HG03139 (cell line): ENCODE results near the gene BIN1.
A peak's percentile ranks its signal among the peaks of the same experiment; 100 is the strongest.

ENCODE experiments used
- ATAC-seq: cut with Tn5 transposase; IDR thresholded peaks from one replicate; pipeline ENCODE4 v1.9.1; 2021; ENCODE audit not compliant: unreplicated experiment

Gene BIN1

GRCh38 chr2:127079358-127079920 lies 27.5 kb downstream of the BIN1 start:
- ATAC-seq = no peak

- ATAC-seq = no peak
These were observed 28.2 kb downstream of the BIN1 start for GRCh38 chr2:127078666-127079270.

GRCh38 chr2:127078028-127078427 lies 28.9 kb downstream of the BIN1 start:
- no peak for ATAC-seq

- no peak for ATAC-seq
These were observed 30.0 kb downstream of the BIN1 start for GRCh38 chr2:127076924-127077323.

- no peak for ATAC-seq
These were observed 30.7 kb downstream of the BIN1 start for GRCh38 chr2:127076290-127076689.

GRCh38 chr2:127075821-127076220 lies 31.1 kb downstream of the BIN1 start:
- no peak for ATAC-seq

- no peak for ATAC-seq
These were observed 32.0 kb downstream of the BIN1 start for GRCh38 chr2:127074936-127075335.

GRCh38 chr2:127074358-127074757 lies 32.6 kb downstream of the BIN1 start:
- no peak for ATAC-seq

GRCh38 chr2:127072970-127073369 lies 34.0 kb downstream of the BIN1 start:
- no peak for ATAC-seq

GRCh38 chr2:127072396-127072795 lies 34.6 kb downstream of the BIN1 start:
- ATAC-seq = no peak

GRCh38 chr2:127071901-127072328 lies 35.0 kb downstream of the BIN1 start:
- no peak for ATAC-seq

GRCh38 chr2:127070221-127070620 lies 36.7 kb downstream of the BIN1 start:
- ATAC-seq = no peak

- no peak for ATAC-seq
These were observed 37.4 kb downstream of the BIN1 start for GRCh38 chr2:127069536-127069935.

- ATAC-seq = no peak
These were observed 38.0 kb downstream of the BIN1 start for GRCh38 chr2:127069003-127069402.

GRCh38 chr2:127068351-127068741 lies 38.6 kb downstream of the BIN1 start:
- no peak for ATAC-seq

- no peak for ATAC-seq
These were observed 39.2 kb downstream of the BIN1 start for GRCh38 chr2:127067620-127068350.

GRCh38 chr2:127066942-127067341 lies 40.0 kb downstream of the BIN1 start:
- ATAC-seq = no peak

GRCh38 chr2:127065940-127066318 lies 41.0 kb downstream of the BIN1 start:
- no peak for ATAC-seq

- ATAC-seq = no peak
These were observed 41.5 kb downstream of the BIN1 start for GRCh38 chr2:127065299-127065939.

GRCh38 chr2:127064642-127065250 lies 42.2 kb downstream of the BIN1 start:
- ATAC-seq = peak; percentile 81
